DND-41 (cell line): ENCODE measurements around the gene C4A.
"Not testable (repeated sequence)": the region's sequence is repeated elsewhere in the genome, so short reads cannot be mapped to it uniquely, and the experiment has no call there.

Experiments used
- ATAC-seq: fragments of 200-7000 bp; cut with Tn5 transposase; 3 replicates; pipeline ENCODE4 v1.9.1; 2021; ENCODE audit warnings: low read depth; ENCODE audit not compliant: insufficient read depth
- DNase-seq: peaks from one replicate; pipeline ENCODE4 v3.0.0-alpha.2; 2020
- H2AFZ ChIP-seq: 2 replicates; pipeline ENCODE4 v1.6.0; 2012; ENCODE audit warnings: low read depth, low read length
- H3K27ac ChIP-seq: 2 replicates; pipeline ENCODE4 v1.5.1; 2012; ENCODE audit warnings: low read length, inconsistent platforms
- H3K27me3 ChIP-seq: fragments of 200-600 bp; sonication (generic); 2 replicates; pipeline ENCODE4 v1.6.0; 2012; ENCODE audit warnings: low read length, mild to moderate bottlenecking, inconsistent platforms; ENCODE audit not compliant: insufficient read depth, poor library complexity
- H3K36me3 ChIP-seq: 2 replicates; pipeline ENCODE4 v1.5.1; 2012; ENCODE audit warnings: low read length, inconsistent platforms; ENCODE audit not compliant: insufficient read depth
- H3K4me1 ChIP-seq: 2 replicates; pipeline ENCODE4 v1.5.1; 2012; ENCODE audit warnings: mild to moderate bottlenecking, low read length; ENCODE audit not compliant: insufficient read depth
- H3K4me2 ChIP-seq: 2 replicates; pipeline ENCODE4 v1.6.0; 2012; ENCODE audit warnings: mild to moderate bottlenecking, moderate library complexity, low read length, inconsistent platforms; ENCODE audit not compliant: insufficient read depth
- H3K4me3 ChIP-seq, 2 experiments: fragments of 200-600 bp in 1 of 2; shearing (Covaris generic) in 1 of 2; 2 replicates each; pipeline ENCODE4 v1.5.1; 2012 to 2016; ENCODE audit warnings: inconsistent platforms in 2 of 2, low read length in 2 of 2, mild to moderate bottlenecking in 2 of 2, low read depth in 1 of 2, moderate library complexity in 1 of 2
- H3K79me2 ChIP-seq: 2 replicates; pipeline ENCODE4 v1.6.0; 2012; ENCODE audit warnings: low read length, inconsistent platforms; ENCODE audit not compliant: insufficient read depth
- H3K9ac ChIP-seq: 2 replicates; pipeline ENCODE4 v1.6.0; 2012; ENCODE audit warnings: low read depth, mild to moderate bottlenecking, inconsistent platforms, low read length, moderate library complexity
- H3K9me3 ChIP-seq: 2 replicates; pipeline ENCODE4 v1.5.1; 2012; ENCODE audit warnings: low read length, moderate library complexity, mild to moderate bottlenecking, inconsistent platforms; ENCODE audit not compliant: insufficient read depth, severe bottlenecking
- H4K20me1 ChIP-seq: 2 replicates; pipeline ENCODE4 v1.6.0; 2012; ENCODE audit warnings: low read length; ENCODE audit not compliant: insufficient read depth
- CTCF ChIP-seq: IDR thresholded peaks from 2 replicates; pipeline ENCODE4 v1.5.1; 2012; ENCODE audit warnings: borderline replicate concordance, low read length, moderate library complexity, mild to moderate bottlenecking; ENCODE audit not compliant: poor library complexity, severe bottlenecking; ENCODE audit errors: extremely low read depth
- EZH2 ChIP-seq: IDR thresholded peaks from 3 replicates; pipeline ENCODE4 v1.6.1; 2012; ENCODE audit warnings: borderline replicate concordance, low read depth, mild to moderate bottlenecking, moderate library complexity, low read length, inconsistent platforms; ENCODE audit not compliant: severe bottlenecking

Gene C4A

GRCh38 chr6:31971279-31971992 lies 10.4 kb upstream of the C4A start:
- TF ChIP-seq EZH2 (no peak), CTCF (no peak)
- H3K9ac ChIP-seq, result peak overlapping the region; percentile 69
- H4K20me1 ChIP-seq, result peaks cover 6% of the 10 kb centered on the region; the same call in 1 of the 2 replicates
- no peaks in the 10 kb centered on the region for H3K9me3 ChIP-seq
- peak overlapping the region; percentile 97 for H3K4me2 ChIP-seq
- peaks cover 43% of the 10 kb centered on the region for H3K36me3 ChIP-seq
- H3K27me3 ChIP-seq, result no peaks in the 10 kb centered on the region
- peaks cover 41% of the 10 kb centered on the region for H3K4me1 ChIP-seq
- H3K79me2 ChIP-seq, result peaks cover 41% of the 10 kb centered on the region
- H3K4me3 ChIP-seq, result peak overlapping the region; percentile 58 to 77
- H3K27ac ChIP-seq, result peak overlapping the region; percentile 79
- peak overlapping the region; percentile 74 for H2AFZ ChIP-seq
- ATAC-seq (no peak), DNase-seq (no peak)

- peak within 1 kb of the TSS; percentile 74 for H2AFZ ChIP-seq
Observed at GRCh38 chr6:31971993-31972708, 9.7 kb upstream of the C4A start, which contains the start of gene DXO. TSS of gene DXO (minus strand) at chr6:31972138. CDS start at chr6:31971675, 463 bp downstream.

GRCh38 chr6:31972709-31973350 lies 9.0 kb upstream of the C4A start:
- H3K27me3 ChIP-seq, result no peaks in the 10 kb centered on the region
- DNase-seq (no peak), ATAC-seq (no peak)
- peaks cover 6% of the 10 kb centered on the region; the same call in 1 of the 2 replicates for H4K20me1 ChIP-seq
- peak overlapping the region; percentile 79 for H3K27ac ChIP-seq
- peak overlapping the region; percentile 58 to 77 for H3K4me3 ChIP-seq
- H3K4me2 ChIP-seq, result peak overlapping the region; percentile 97
- no peaks in the 10 kb centered on the region for H3K9me3 ChIP-seq
- peaks cover 29% of the 10 kb centered on the region for H3K36me3 ChIP-seq
- peak overlapping the region; percentile 69 for H3K9ac ChIP-seq
- H3K4me1 ChIP-seq, result peaks cover 41% of the 10 kb centered on the region
- no peak for TF ChIP-seq EZH2
- no peak for TF ChIP-seq CTCF
- H3K79me2 ChIP-seq, result peaks cover 41% of the 10 kb centered on the region
- H2AFZ ChIP-seq, result peak overlapping the region; percentile 74

More at GRCh38 chr6:31971993-31972708, 9.7 kb upstream of the C4A start, which contains the start of gene DXO:
- Histone ChIP-seq H3K4me2 (peak within 1 kb of the TSS; percentile 97), H3K9me3 (no peaks in the 10 kb centered on the region), H3K9ac (peak within 1 kb of the TSS; percentile 69), H3K4me1 (peaks cover 41% of the 10 kb centered on the region), H4K20me1 (peaks cover 6% of the 10 kb centered on the region; the same call in 1 of the 2 replicates), H3K36me3 (peaks cover 36% of the 10 kb centered on the region), H3K4me3 (peak within 1 kb of the TSS; percentile 58 to 77), H3K79me2 (peaks cover 41% of the 10 kb centered on the region), H3K27ac (peak within 1 kb of the TSS; percentile 79), H3K27me3 (no peaks in the 10 kb centered on the region)
- TF ChIP-seq CTCF, result no peak
- no peak for TF ChIP-seq EZH2
- ATAC-seq (peak; percentile 91), DNase-seq (peak; percentile 97)

- not testable (repeated sequence) for H3K36me3 ChIP-seq, H2AFZ ChIP-seq, H4K20me1 ChIP-seq, ATAC-seq, H3K9ac ChIP-seq, DNase-seq, H3K4me2 ChIP-seq, H3K9me3 ChIP-seq, H3K4me3 ChIP-seq, H3K27ac ChIP-seq, H3K27me3 ChIP-seq
- Histone ChIP-seq H3K4me1 (peaks cover 22% of the 10 kb centered on the region), H3K79me2 (peaks cover 24% of the 10 kb centered on the region)
Observed at GRCh38 chr6:31976065-31976464, 5.8 kb upstream of the C4A start.
